Measurements from ENCODE around the gene POU6F2. TPM values are rescaled to one million over a fixed set of nuclear protein-coding genes. Genes with fewer than 3 reads are reported as not detected.

POU6F2 gene
- total and polyA plus RNA-seq, 2 of the 4 experiments (the other 2 are of a cell fraction) = not detected

DNA sequence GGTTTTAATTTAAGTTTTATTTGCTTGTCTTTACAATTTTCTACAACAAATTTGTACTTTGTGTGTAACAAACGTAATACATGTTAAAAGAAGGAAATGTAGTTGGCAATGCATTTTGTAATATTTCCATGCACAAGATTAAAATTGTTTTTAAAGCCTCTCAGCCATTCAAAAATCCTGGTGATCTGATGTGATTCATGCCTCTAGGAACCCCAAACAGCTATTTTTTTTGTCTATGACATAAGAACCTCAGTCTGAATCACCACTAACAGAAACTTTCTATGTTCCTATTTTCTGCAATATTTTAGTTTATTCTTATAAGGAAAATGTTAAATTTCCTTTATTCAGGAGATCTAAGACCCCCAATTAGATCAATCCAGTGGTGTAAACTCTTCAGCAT is 405.4 kb downstream of the POU6F2 start:
- Histone ChIP-seq H4K5ac (ENCODE audit: low read depth, low read length) (no peak overlapping the region), H2AK5ac (ENCODE audit: low read depth, low read length) (no peak overlapping the region), H2BK5ac (ENCODE audit: low read depth, low read length, poor library complexity, severe bottlenecking) (no peak overlapping the region), H3K9me3 (ENCODE audit: control insufficient read depth, insufficient read depth, low read length) (no peaks in the 10 kb centered on the region), H2BK120ac (ENCODE audit: low read depth, low read length) (no peak overlapping the region), H3K79me1 (ENCODE audit: low read depth in 1 of 2, low read length in 2 of 2) (no peaks in the 10 kb centered on the region), H3K4me1 (ENCODE audit: control insufficient read depth, insufficient read depth, low read length) (no peaks in the 10 kb centered on the region), H3K4ac (ENCODE audit: low read depth, low read length) (no peak overlapping the region), H3K23ac (ENCODE audit: low read depth, low read length) (no peak overlapping the region), H2BK20ac (ENCODE audit: low read depth, low read length) (no peak overlapping the region), H4K8ac (ENCODE audit: low read depth in 2 of 2, low read length in 2 of 2) (no peak overlapping the region), H3K9me1 (ENCODE audit: insufficient read depth, low read length) (no peaks in the 10 kb centered on the region), H3K36me3 (ENCODE audit: control insufficient read depth, insufficient read depth, low read length) (no peaks in the 10 kb centered on the region), H4K20me1 (ENCODE audit: insufficient read depth, low read length) (no peaks in the 10 kb centered on the region), H3K9ac (ENCODE audit: low read depth, low read length) (no peak overlapping the region), H3K14ac (replicated peaks; ENCODE audit: low read depth, low read length) (no peak overlapping the region), H2AK9ac (replicated peaks; ENCODE audit: low read depth, low read length, poor library complexity) (no peak overlapping the region), H3K4me2 (ENCODE audit: low read depth, low read length) (no peak overlapping the region), H3K27ac (ENCODE audit: insufficient read depth, low read length) (no peak overlapping the region), H3K56ac (ENCODE audit: extremely low read depth, insufficient read depth, low read length) (no peak overlapping the region), H2AFZ (replicated peaks; ENCODE audit: low read length, poor library complexity) (no peak overlapping the region), H4K91ac (ENCODE audit: insufficient read depth, low read depth, low read length) (no peak overlapping the region), H3K18ac (ENCODE audit: low read depth, low read length) (no peak overlapping the region), H3K27me3 (ENCODE audit: control insufficient read depth, insufficient read depth, low read length) (no peaks in the 10 kb centered on the region), H3K4me3 (ENCODE audit: insufficient read depth, low read depth, low read length) (no peak overlapping the region), H2BK15ac (ENCODE audit: low read depth, low read length) (no peak overlapping the region)
- BruUV-seq (replicated peaks) = no TSS peak
- WGBS, 2 experiments (ENCODE audit: extremely low coverage in 2 of 2, insufficient read length in 1 of 2) = no CpG with 5 or more reads among the region's 1 CpG
- dilution Hi-C loops (cut with HindIII; ENCODE audit: low sequenced_read_pairs, unreplicated experiment) (no loop called here), intact Hi-C loops (cut with micrococcal nuclease) (no loop called here), in situ Hi-C loops (cut with MboI; ENCODE audit: low sequenced_read_pairs) (no loop called here)
- no peak for ATAC-seq (ENCODE audit: low read depth)
- no peak for DNase-seq
- ChIA-PET CTCF (no interaction called here), POLR2A (ENCODE audit: unreplicated experiment) (no interaction called here)
- TF ChIP-seq NFE2L2 (IDR thresholded peaks at IDR 0.05; ENCODE audit: low read depth, low read length) = no peak

Measured in IMR-90 (cell line).